Choroid plexus epithelial cell (primary cell): ENCODE results near the gene GSTP1.
"Not testable (repeated sequence)": the region's sequence is repeated elsewhere in the genome, so short reads cannot be mapped to it uniquely, and the experiment has no call there.

Experiments used
- DNase-seq: peaks from one replicate; pipeline ENCODE4 v3.0.0-alpha.2; 2010; ENCODE audit warnings: low read depth
- H3K4me3 ChIP-seq: 2 replicates; pipeline ENCODE4 v1.5.1; 2011; ENCODE audit warnings: low read depth, mild to moderate bottlenecking, control low read depth, low read length, moderate library complexity
- CTCF ChIP-seq: conservative IDR thresholded peaks from 2 replicates; pipeline ENCODE4 v1.5.1; 2011; ENCODE audit warnings: low read depth, mild to moderate bottlenecking, control low read depth, inconsistent platforms, low read length, moderate library complexity

Gene GSTP1

GRCh38 chr11:67615728-67616430 lies 32.3 kb downstream of the GSTP1 start:
- no peak for DNase-seq
- H3K4me3 ChIP-seq: no peak overlapping the region
- TF ChIP-seq CTCF: no peak

DNA sequence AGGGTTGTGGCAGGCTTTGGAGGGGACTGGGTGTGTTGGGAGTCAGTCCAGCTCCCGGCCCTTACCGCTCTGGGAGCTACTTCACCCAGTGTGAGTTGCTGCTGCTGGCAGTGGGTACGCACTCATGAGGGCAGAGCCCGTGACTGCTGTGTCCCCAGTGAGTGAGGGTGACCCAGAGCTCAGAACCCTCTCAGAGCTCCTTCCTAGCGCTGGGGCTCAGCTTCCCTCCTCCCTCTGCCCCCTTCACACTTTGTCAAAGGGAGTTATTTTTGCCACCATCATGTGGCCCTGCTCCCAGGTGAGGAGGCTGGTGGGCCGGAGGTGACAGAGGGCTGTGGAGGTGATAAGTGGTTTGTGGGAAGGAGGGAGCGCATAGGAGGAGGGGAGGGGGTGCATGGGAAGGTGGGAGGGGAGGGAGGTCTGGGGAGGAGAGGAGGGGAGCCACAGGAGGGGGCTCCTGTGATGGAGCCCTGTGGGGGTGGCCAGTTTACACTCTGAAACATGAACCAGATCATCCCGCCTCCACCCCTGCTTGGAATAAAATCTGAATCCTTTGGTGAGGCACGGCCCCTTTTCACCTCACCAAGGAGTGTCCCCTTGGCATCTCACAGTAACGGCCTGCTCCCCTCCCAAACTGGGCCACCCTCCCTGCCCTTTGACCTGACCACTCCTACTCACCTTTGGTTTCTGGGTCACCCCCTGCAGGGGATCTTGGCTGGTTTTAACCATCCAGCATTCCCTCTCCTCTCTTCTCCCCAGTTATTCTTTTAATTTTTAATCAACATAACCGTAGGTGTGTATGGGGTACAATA lies 33.0 kb downstream of the GSTP1 start:
- no peak for DNase-seq
- no peak for TF ChIP-seq CTCF
- no peak overlapping the region for H3K4me3 ChIP-seq

DNA sequence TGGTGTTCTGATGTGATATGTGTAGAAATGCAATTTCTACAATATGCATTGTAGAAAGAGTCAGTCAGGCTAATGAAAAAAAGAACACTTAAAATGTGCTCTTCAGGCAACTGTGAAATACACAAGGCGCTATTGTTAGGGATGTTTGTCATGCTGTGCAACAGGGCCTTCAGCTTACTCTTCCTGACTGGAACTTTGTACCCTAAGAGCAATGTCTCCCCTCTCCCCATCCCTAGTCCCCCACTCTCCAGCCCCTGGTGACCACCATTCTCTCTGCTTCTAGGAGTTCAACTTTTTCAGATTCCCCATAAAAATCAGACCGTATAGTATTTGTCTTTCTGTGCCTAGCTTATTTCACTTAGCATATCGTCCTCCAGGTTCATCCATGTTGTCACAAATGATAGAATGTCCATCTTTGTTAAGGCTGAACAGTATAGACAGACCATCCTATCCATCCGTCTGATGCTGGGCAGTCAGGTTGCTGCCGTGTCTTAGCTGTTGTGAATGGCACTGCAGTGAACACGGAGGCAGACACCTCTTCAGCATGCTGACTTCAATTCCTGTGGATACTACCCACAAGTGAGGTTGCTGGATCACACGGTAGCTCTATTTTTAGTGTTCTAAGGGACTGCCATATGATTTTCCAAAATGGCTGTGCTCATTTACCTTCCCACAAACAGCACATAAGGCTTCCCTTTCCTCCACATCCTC lies 33.8 kb downstream of the GSTP1 start:
- DNase-seq: no peak
- H3K4me3 ChIP-seq: no peak overlapping the region
- no peak for TF ChIP-seq CTCF

GRCh38 chr11:67618901-67619659 lies 35.5 kb downstream of the GSTP1 start:
- DNase-seq: not testable (repeated sequence)

GRCh38 chr11:67619683-67620618 lies 36.3 kb downstream of the GSTP1 start:
- not testable (repeated sequence) for H3K4me3 ChIP-seq, DNase-seq

More at GRCh38 chr11:67618901-67619659, 35.5 kb downstream of the GSTP1 start:
- H3K4me3 ChIP-seq: not testable (repeated sequence)

GRCh38 chr11:67620621-67621020 lies 37.0 kb downstream of the GSTP1 start:
- not testable (repeated sequence) for DNase-seq

DNA sequence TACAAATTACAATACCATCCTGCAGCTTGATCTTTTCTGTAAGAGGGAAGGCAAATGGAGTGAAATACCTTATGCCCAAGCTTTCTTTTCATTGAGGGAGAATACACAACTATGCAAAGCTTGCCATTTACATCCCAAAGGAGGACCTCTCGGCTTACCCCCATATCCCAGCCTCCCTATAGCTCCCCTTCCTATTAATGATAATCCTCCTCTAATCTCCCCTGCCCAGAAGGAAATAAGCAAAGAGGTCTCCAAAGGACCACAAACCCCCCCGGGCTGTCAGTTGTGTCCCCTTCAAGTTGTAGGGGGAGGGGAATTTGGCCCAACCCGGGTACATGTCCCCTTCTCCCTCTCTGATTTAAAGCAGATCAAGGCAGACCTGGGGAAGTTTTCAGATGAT lies 38.3 kb downstream of the GSTP1 start:
- not testable (repeated sequence) for DNase-seq, H3K4me3 ChIP-seq

More at GRCh38 chr11:67620621-67621020, 37.0 kb downstream of the GSTP1 start:
- not testable (repeated sequence) for H3K4me3 ChIP-seq

DNA sequence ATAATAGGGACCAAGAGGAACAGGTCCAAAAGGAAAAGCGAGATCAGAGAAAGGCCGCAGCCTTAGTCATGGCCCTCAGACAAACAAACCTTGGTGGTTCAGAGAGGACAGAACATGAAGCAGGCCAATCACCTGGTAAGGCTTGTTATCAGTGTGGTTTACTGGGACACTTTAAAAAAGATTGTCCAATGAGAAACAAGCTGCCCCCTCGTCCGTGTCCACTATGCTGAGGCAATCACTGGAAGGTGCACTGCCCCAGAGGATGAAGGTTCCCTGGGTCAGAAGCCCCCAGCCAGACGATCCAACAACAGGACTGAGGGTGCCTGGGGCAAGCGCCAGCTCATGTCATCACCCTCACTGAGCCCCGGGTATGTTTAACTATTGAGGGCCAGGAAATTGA lies 39.3 kb downstream of the GSTP1 start:
- not testable (repeated sequence) for H3K4me3 ChIP-seq, DNase-seq

DNA sequence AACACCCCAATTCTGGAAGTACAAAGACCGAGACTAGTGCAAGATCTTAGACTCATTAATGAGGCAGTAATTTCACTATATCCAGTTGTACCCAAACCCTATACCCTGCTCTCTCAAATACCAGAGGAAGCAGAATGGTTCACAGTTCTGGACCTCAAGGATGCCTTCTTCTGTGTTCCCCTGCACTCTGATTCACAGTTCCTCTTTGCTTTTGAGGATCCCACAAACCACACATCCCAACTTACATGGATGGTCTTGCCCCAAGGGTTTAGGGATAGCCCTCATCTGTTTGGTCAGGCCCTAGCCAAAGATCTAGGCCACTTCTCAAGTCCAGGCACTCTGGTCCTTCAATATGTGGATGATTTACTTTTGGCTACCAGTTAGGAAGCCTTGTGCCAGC lies 40.2 kb downstream of the GSTP1 start:
- DNase-seq, H3K4me3 ChIP-seq: not testable (repeated sequence)

GRCh38 chr11:67626131-67626833 lies 42.7 kb downstream of the GSTP1 start:
- H3K4me3 ChIP-seq, DNase-seq: not testable (repeated sequence)
